ENCODE measurements around the gene LAMA5. TPM values are rescaled to one million over a fixed set of nuclear protein-coding genes. Genes with fewer than 3 reads are reported as not detected.

The LAMA5 gene
- polyA plus RNA-seq, 1 donor (not counting 4 experiments of a cell fraction or from before 2014, with no cell fraction given), result 8.7 TPM

- FAIRE-seq, result no peak
- Histone ChIP-seq H3K4me1 (ENCODE audit: control insufficient read depth, extremely low read depth, insufficient read depth, low read length) (peaks cover 69% of the 10 kb centered on the region), H3K4me3 (ENCODE audit: control insufficient read depth in 2 of 3, extremely low read depth in 1 of 3, insufficient read depth in 2 of 3, low read depth in 1 of 3, low read length in 3 of 3) (no peak overlapping the region), H3K27ac (ENCODE audit: control insufficient read depth, insufficient read depth, low read length) (no peak overlapping the region), H3K9me3 (ENCODE audit: control insufficient read depth, low read depth, low read length) (no peaks in the 10 kb centered on the region), H4K20me1 (ENCODE audit: control insufficient read depth, extremely low read depth, insufficient read depth, low read length) (peaks cover 33% of the 10 kb centered on the region), H3K9me1 (ENCODE audit: control insufficient read depth, extremely low read depth, insufficient read depth, low read length) (no peaks in the 10 kb centered on the region), H3K36me3 (ENCODE audit: control insufficient read depth in 2 of 2, extremely low read depth in 1 of 2, insufficient read depth in 2 of 2, low read length in 2 of 2) (peaks cover 5 to 15% of the 10 kb centered on the region in 2 experiments), H3K4me2 (ENCODE audit: control insufficient read depth, extremely low read depth, insufficient read depth, low read depth, low read length) (peak overlapping the region; percentile 27), H2AFZ (ENCODE audit: control insufficient read depth, low read length) (no peak overlapping the region), H3K27me3 (ENCODE audit: control insufficient read depth, extremely low read depth, insufficient read depth, low read length) (no peaks in the 10 kb centered on the region), H3K9ac (ENCODE audit: control insufficient read depth, extremely low read depth, insufficient read depth, low read length) (no peak overlapping the region), H3K79me2 (ENCODE audit: control insufficient read depth, insufficient read depth, low read length) (peaks cover 53% of the 10 kb centered on the region)
- dilution Hi-C loops (cut with MboI; ENCODE audit: extremely low pct_ligation_motif_present, low sequenced_read_pairs), result no loop called here
- TF ChIP-seq EZH2 (IDR thresholded peaks at IDR 0.05; ENCODE audit: low read length) (no peak), CTCF (optimal IDR thresholded peaks at IDR 0.05 in 1 of 3, IDR thresholded peaks at IDR 0.05 in 1 of 3, conservative IDR thresholded peaks at IDR 0.05 in 1 of 3; ENCODE audit: extremely low read depth in 1 of 3, insufficient read depth in 2 of 3, low read length in 3 of 3) (peak in 2 of 3 experiments; percentile 21 to 61)
- DNase-seq (ENCODE audit: low read depth, low spot score), result no peak
These were observed 3.9 kb downstream of the LAMA5 start for GRCh38 chr20:62362991-62363919.

- Histone ChIP-seq H3K79me2 (ENCODE audit: control insufficient read depth, insufficient read depth, low read length) (peaks cover 60% of the 10 kb centered on the region), H3K4me3 (ENCODE audit: control insufficient read depth in 2 of 3, extremely low read depth in 1 of 3, insufficient read depth in 2 of 3, low read depth in 1 of 3, low read length in 3 of 3) (no peak overlapping the region), H3K9ac (ENCODE audit: control insufficient read depth, extremely low read depth, insufficient read depth, low read length) (no peak overlapping the region), H3K4me1 (ENCODE audit: control insufficient read depth, extremely low read depth, insufficient read depth, low read length) (peaks cover 69% of the 10 kb centered on the region), H3K4me2 (ENCODE audit: control insufficient read depth, extremely low read depth, insufficient read depth, low read depth, low read length) (no peak overlapping the region), H3K9me1 (ENCODE audit: control insufficient read depth, extremely low read depth, insufficient read depth, low read length) (no peaks in the 10 kb centered on the region), H3K27ac (ENCODE audit: control insufficient read depth, insufficient read depth, low read length) (no peak overlapping the region), H3K36me3 (ENCODE audit: control insufficient read depth in 2 of 2, extremely low read depth in 1 of 2, insufficient read depth in 2 of 2, low read length in 2 of 2) (peaks cover 10 to 15% of the 10 kb centered on the region in 2 experiments), H4K20me1 (ENCODE audit: control insufficient read depth, extremely low read depth, insufficient read depth, low read length) (peaks cover 38% of the 10 kb centered on the region), H2AFZ (ENCODE audit: control insufficient read depth, low read length) (no peak overlapping the region), H3K9me3 (ENCODE audit: control insufficient read depth, low read depth, low read length) (no peaks in the 10 kb centered on the region), H3K27me3 (ENCODE audit: control insufficient read depth, extremely low read depth, insufficient read depth, low read length) (no peaks in the 10 kb centered on the region)
- dilution Hi-C loops (cut with MboI; ENCODE audit: extremely low pct_ligation_motif_present, low sequenced_read_pairs), result no loop called here
- DNase-seq (ENCODE audit: low read depth, low spot score) (no peak), FAIRE-seq (no peak)
- no peak for TF ChIP-seq CTCF (optimal IDR thresholded peaks at IDR 0.05 in 1 of 3, IDR thresholded peaks at IDR 0.05 in 1 of 3, conservative IDR thresholded peaks at IDR 0.05 in 1 of 3; ENCODE audit: extremely low read depth in 1 of 3, insufficient read depth in 2 of 3, low read length in 3 of 3)
- TF ChIP-seq EZH2 (IDR thresholded peaks at IDR 0.05; ENCODE audit: low read length), result no peak
These were observed 4.5 kb downstream of the LAMA5 start for GRCh38 chr20:62362590-62362940.

Data from keratinocyte (primary cell).